GM12892 (cell line): Measurements from ENCODE around the gene PHIP.

Experiments used
- POLR2A ChIP-seq: IDR thresholded peaks from 2 replicates; pipeline ENCODE4 v1.6.1; 2011; ENCODE audit warnings: low read depth, low read length, control low read depth
- POLR2AphosphoS5 ChIP-seq: IDR thresholded peaks from 2 replicates; pipeline ENCODE4 v1.6.1; 2011; ENCODE audit warnings: low read depth, low read length, control low read depth
- TAF1 ChIP-seq: IDR thresholded peaks from 2 replicates; pipeline ENCODE4 v1.6.1; 2011; ENCODE audit warnings: low read depth, mild to moderate bottlenecking, control low read depth, low read length, borderline replicate concordance

- no peak for TF ChIP-seq POLR2AphosphoS5
- TF ChIP-seq TAF1: no peak
- TF ChIP-seq POLR2A: no peak
Measured at GRCh38 chr6:79011940-79012339, 66.1 kb downstream of the PHIP start.
